Measurements from ENCODE around the gene GNPTG.

- TF ChIP-seq CTCF (IDR thresholded peaks at IDR 0.05) (no peak), POLR2A (IDR thresholded peaks at IDR 0.05) (no peak)
Observed at GRCh38 chr16:1361685-1362360, 10.1 kb downstream of the GNPTG start.
